ENCODE measurements around the gene UMAD1. TPM values are rescaled to one million over a fixed set of nuclear protein-coding genes. Genes with fewer than 3 reads are reported as not detected.

The UMAD1 gene
- total RNA-seq, 1 donor from 2014 or later, result 10.0 TPM

GRCh38 chr7:7745258-7745657 lies 104.7 kb downstream of the UMAD1 start:
- H3K36me3 Mint-ChIP-seq, result no peaks in the 10 kb centered on the region
- no peaks in the 10 kb centered on the region for H3K9me3 Mint-ChIP-seq
- peaks cover 8% of the 10 kb centered on the region for H3K4me1 Mint-ChIP-seq
- H3K4me3 Mint-ChIP-seq, result no peak overlapping the region
- DNase-seq (ENCODE audit: low spot score in 2 of 2, unreplicated experiment in 2 of 2), result no peak
- TF ChIP-seq CTCF (IDR thresholded peaks at IDR 0.05; ENCODE audit: unreplicated experiment), result no peak
- H3K27me3 Mint-ChIP-seq (ENCODE audit: low read depth), result no peaks in the 10 kb centered on the region
- no peak overlapping the region for H3K27ac Mint-ChIP-seq

- H3K27me3 Mint-ChIP-seq (ENCODE audit: low read depth), result no peaks in the 10 kb centered on the region
- DNase-seq (ENCODE audit: low spot score in 2 of 2, unreplicated experiment in 2 of 2), result no peak
- H3K4me3 Mint-ChIP-seq, result no peak overlapping the region
- H3K36me3 Mint-ChIP-seq, result no peaks in the 10 kb centered on the region
- H3K9me3 Mint-ChIP-seq, result no peaks in the 10 kb centered on the region
- peaks cover 8% of the 10 kb centered on the region for H3K4me1 Mint-ChIP-seq
- no peak overlapping the region for H3K27ac Mint-ChIP-seq
- no peak for TF ChIP-seq CTCF (IDR thresholded peaks at IDR 0.05; ENCODE audit: unreplicated experiment)
These were observed 105.4 kb downstream of the UMAD1 start for GRCh38 chr7:7745966-7746365.

GRCh38 chr7:7746458-7746857 lies 105.9 kb downstream of the UMAD1 start:
- H3K4me3 Mint-ChIP-seq, result no peak overlapping the region
- H3K27me3 Mint-ChIP-seq (ENCODE audit: low read depth), result no peaks in the 10 kb centered on the region
- TF ChIP-seq CTCF (IDR thresholded peaks at IDR 0.05; ENCODE audit: unreplicated experiment), result no peak
- H3K4me1 Mint-ChIP-seq, result peaks cover 8% of the 10 kb centered on the region
- no peak overlapping the region for H3K27ac Mint-ChIP-seq
- H3K36me3 Mint-ChIP-seq, result no peaks in the 10 kb centered on the region
- no peaks in the 10 kb centered on the region for H3K9me3 Mint-ChIP-seq
- DNase-seq (ENCODE audit: low spot score in 2 of 2, unreplicated experiment in 2 of 2), result no peak

- Mint-ChIP-seq H3K27ac (no peak overlapping the region), H3K4me3 (no peak overlapping the region), H3K27me3 (ENCODE audit: low read depth) (no peaks in the 10 kb centered on the region), H3K4me1 (peaks cover 12% of the 10 kb centered on the region), H3K9me3 (peaks cover 5% of the 10 kb centered on the region), H3K36me3 (peaks cover 6% of the 10 kb centered on the region)
- no peak for TF ChIP-seq CTCF (IDR thresholded peaks at IDR 0.05; ENCODE audit: unreplicated experiment)
- DNase-seq (ENCODE audit: low spot score in 2 of 2, unreplicated experiment in 2 of 2), result no peak
These were observed 110.2 kb downstream of the UMAD1 start for GRCh38 chr7:7750571-7751242.

GRCh38 chr7:7751243-7752092 lies 110.9 kb downstream of the UMAD1 start:
- Mint-ChIP-seq H3K36me3 (peaks cover 6% of the 10 kb centered on the region), H3K4me1 (peaks cover 6% of the 10 kb centered on the region), H3K27ac (no peak overlapping the region), H3K9me3 (peaks cover 5% of the 10 kb centered on the region), H3K27me3 (ENCODE audit: low read depth) (no peaks in the 10 kb centered on the region), H3K4me3 (no peak overlapping the region)
- no peak for TF ChIP-seq CTCF (IDR thresholded peaks at IDR 0.05; ENCODE audit: unreplicated experiment)
- no peak for DNase-seq (ENCODE audit: low spot score in 2 of 2, unreplicated experiment in 2 of 2)
